B cell (primary cell): ENCODE measurements around the gene C5orf15. TPM values are rescaled to one million over a fixed set of nuclear protein-coding genes. Genes with fewer than 3 reads are reported as not detected.

Experiments
- ATAC-seq: fragments of 200-7000 bp; cut with Tn5 transposase; one replicate; pipeline ENCODE4 v1.10.0; 2021; ENCODE audit warnings: low read depth, mild to moderate bottlenecking, moderate number of reproducible peaks, moderate library complexity
- CTCF ChIA-PET: fragments of 350-600 bp; sonication (Branson Sonifier 250); formaldehyde crosslinking; loops from one replicate; lab custom pipeline; 2021; ENCODE audit warnings: antibody characterized with exemption, inconsistent platforms; lab: Charles Lee
- POLR2A ChIA-PET: fragments of 350-600 bp; sonication (Branson Sonifier 250); formaldehyde crosslinking; loops from one replicate; lab custom pipeline; 2021; ENCODE audit warnings: antibody characterized with exemption; lab: Charles Lee
- DNase-seq: peaks from one replicate; pipeline ENCODE4 v3.0.0; 2013
- H2AFZ ChIP-seq: 2 replicates; pipeline ENCODE4 v1.6.1; 2012; ENCODE audit warnings: mild to moderate bottlenecking, low read depth, low read length; ENCODE audit not compliant: insufficient read depth, poor library complexity, severe bottlenecking
- H3K27ac ChIP-seq, 2 donors: 1 replicate in 1 of 2; 2 replicates in 1 of 2; pipeline ENCODE4 v1.5.1; 2012 to 2013; ENCODE audit warnings: low read length in 2 of 2, mild to moderate bottlenecking in 2 of 2, moderate library complexity in 1 of 2
- H3K27me3 ChIP-seq, 4 experiments: fragments of 200-600 bp in 1 of 4; sonication (generic) in 1 of 4; replicated peaks in 1 of 4; 1 replicate in 2 of 4; 2 replicates in 2 of 4; pipeline versions ENCODE4 v1.6.1 to v1.7.0; 2013 to 2016; ENCODE audit warnings: low read length in 3 of 4, mild to moderate bottlenecking in 2 of 4, mixed read lengths in 1 of 4, moderate library complexity in 1 of 4; ENCODE audit not compliant: insufficient read depth in 4 of 4, control insufficient read depth in 3 of 4; ENCODE audit errors: control extremely low read depth in 1 of 4
- H3K36me3 ChIP-seq, 2 experiments: replicated peaks in 1 of 2; 1 replicate in 1 of 2; 2 replicates in 1 of 2; pipeline versions ENCODE4 v1.6.1 to v1.7.1; 2013; ENCODE audit warnings: low read length in 1 of 2; ENCODE audit not compliant: insufficient read depth in 2 of 2, control insufficient read depth in 1 of 2; ENCODE audit errors: control extremely low read depth in 1 of 2, extremely low read depth in 1 of 2
- H3K4me1 ChIP-seq, 2 donors: fragments of 200-600 bp in 1 of 2; sonication (generic) in 1 of 2; 1 replicate in 1 of 2; 2 replicates in 1 of 2; pipeline versions ENCODE4 v1.5.1 to v1.6.1; 2013 to 2017; ENCODE audit warnings: low read length in 2 of 2; ENCODE audit not compliant: control insufficient read depth in 2 of 2, insufficient read depth in 2 of 2
- H3K4me2 ChIP-seq: replicated peaks from 2 replicates; pipeline ENCODE3; 2012; ENCODE audit warnings: mild to moderate bottlenecking, low read depth, low read length; ENCODE audit not compliant: poor library complexity, severe bottlenecking
- H3K4me3 ChIP-seq, 5 experiments: fragments of 200-600 bp in 1 of 5; sonication (generic) in 1 of 5; 1 replicate in 3 of 5; 2 replicates in 2 of 5; pipeline versions ENCODE4 v1.5.1 to v1.7.0; 2011 to 2016; ENCODE audit warnings: low read length in 4 of 5, mild to moderate bottlenecking in 4 of 5, low read depth in 2 of 5, control low read depth in 1 of 5, moderate library complexity in 1 of 5; ENCODE audit not compliant: insufficient read depth in 1 of 5; ENCODE audit errors: control extremely low read depth in 1 of 5, extremely low read depth in 1 of 5
- H3K79me2 ChIP-seq: fragments of 200-600 bp; sonication (generic); one replicate; pipeline ENCODE4 v1.6.0; 2016; ENCODE audit warnings: low read length; ENCODE audit not compliant: control insufficient read depth, insufficient read depth
- H3K9ac ChIP-seq: fragments of 200-600 bp; sonication (generic); 2 replicates; pipeline ENCODE4 v1.6.1; 2017; ENCODE audit warnings: mild to moderate bottlenecking, low read length, moderate library complexity
- H3K9me3 ChIP-seq, 3 donors: one replicate each; pipeline versions ENCODE4 v1.6.1 to v1.7.1; 2013; ENCODE audit warnings: low read length in 2 of 3; ENCODE audit not compliant: control insufficient read depth in 2 of 3, insufficient read depth in 1 of 3; ENCODE audit errors: control extremely low read depth in 1 of 3
- H4K20me1 ChIP-seq: 2 replicates; pipeline ENCODE4 v1.6.0; 2012; ENCODE audit warnings: mild to moderate bottlenecking, low read length; ENCODE audit not compliant: insufficient read depth, control insufficient read depth, poor library complexity, severe bottlenecking
- H3K27ac Mint-ChIP-seq: one replicate; pipeline ENCODE4 v1.8.0; 2021; ENCODE audit warnings: mixed read lengths
- H3K27me3 Mint-ChIP-seq: one replicate; pipeline ENCODE4 v1.8.0; 2021; ENCODE audit warnings: mixed read lengths
- H3K4me1 Mint-ChIP-seq: one replicate; pipeline ENCODE4 v1.8.0; 2021; ENCODE audit warnings: mixed read lengths
- H3K4me3 Mint-ChIP-seq: one replicate; pipeline ENCODE4 v1.8.0; 2021; ENCODE audit warnings: mixed read lengths
- H3K9me3 Mint-ChIP-seq: one replicate; pipeline ENCODE4 v1.8.0; 2022; ENCODE audit warnings: mixed read lengths; ENCODE audit not compliant: insufficient read depth
- CTCF ChIP-seq: fragments of 200-600 bp; IDR thresholded peaks from one replicate; pipeline ENCODE4 v1.8.0; 2022; ENCODE audit warnings: antibody characterized with exemption, mild to moderate bottlenecking
- EZH2 ChIP-seq: IDR thresholded peaks from 2 replicates; pipeline ENCODE4 v1.6.1; 2012; ENCODE audit warnings: borderline replicate concordance, low read depth, mild to moderate bottlenecking, moderate library complexity, low read length; ENCODE audit not compliant: insufficient read depth, poor library complexity, severe bottlenecking
- WGBS: methylation state at CpG from one replicate; pipeline ENCODE4 v1.1.5; 2013; ENCODE audit warnings: missing lambda C conversion rate; ENCODE audit not compliant: insufficient coverage; 5-methylcytosine and 5-hydroxymethylcytosine counted together
- intact Hi-C: fragments of 100-400 bp; cut with micrococcal nuclease; formaldehyde crosslinking; loops from one replicate; pipeline ENCODE4 v1.10.0; 2022
- polyA plus RNA-seq: library from polyadenylated mRNA; depleted of rRNA; stranded (reverse); fragments of >200 nt; gene quantifications from 2 replicates; pipeline ENCODE4 v1.2.3, GENCODE V29; 2012
- total RNA-seq, 2 donors: library from RNA; stranded (reverse); fragments of 120-200 nt in 1 of 2; gene quantifications; 1 replicate in 1 of 2; 2 replicates in 1 of 2; pipeline versions ENCODE4 v1.2.3 to v1.2.4, GENCODE V29; 2013 to 2022

C5orf15 gene
- total and polyA plus RNA-seq, 2 donors (not counting 1 experiment from before 2014, with no cell fraction given) = 22.7 to 28.2 TPM

GRCh38 chr5:133991171-133991910, 22.9 kb upstream of the C5orf15 start:
- no peak overlapping the region for H3K9ac ChIP-seq
- ChIA-PET CTCF (interaction anchor here (1.2 to 1.5 kb wide), 3 partner anchors 11 to 48 kb away, joined by 4 to 5 read pairs (median 4); no protein-coding TSS in a partner anchor), POLR2A (no interaction called here)
- H3K4me3 Mint-ChIP-seq = no peak overlapping the region
- peaks cover 4 to 43% of the 10 kb centered on the region in 2 experiments for H3K36me3 ChIP-seq
- H3K27me3 Mint-ChIP-seq = no peaks in the 10 kb centered on the region
- no CpG with 5 or more reads among the region's 5 CpGs for WGBS
- no peak overlapping the region for H2AFZ ChIP-seq
- no peak overlapping the region for H3K27ac Mint-ChIP-seq
- intact Hi-C loops = no loop called here
- no peak for TF ChIP-seq CTCF
- ATAC-seq (no peak), DNase-seq (no peak)
- peaks cover 11 to 17% of the 10 kb centered on the region in 2 donors for H3K4me1 ChIP-seq
- peaks cover 42% of the 10 kb centered on the region for H3K4me1 Mint-ChIP-seq
- H4K20me1 ChIP-seq = peaks cover 29% of the 10 kb centered on the region
- no peaks in the 10 kb centered on the region for H3K9me3 ChIP-seq
- H3K4me3 ChIP-seq = no peak overlapping the region
- H3K4me2 ChIP-seq = no peak overlapping the region
- peaks cover 83% of the 10 kb centered on the region for H3K79me2 ChIP-seq
- H3K27me3 ChIP-seq = no peaks in the 10 kb centered on the region
- no peak overlapping the region for H3K27ac ChIP-seq
- H3K9me3 Mint-ChIP-seq = no peaks in the 10 kb centered on the region

DNA sequence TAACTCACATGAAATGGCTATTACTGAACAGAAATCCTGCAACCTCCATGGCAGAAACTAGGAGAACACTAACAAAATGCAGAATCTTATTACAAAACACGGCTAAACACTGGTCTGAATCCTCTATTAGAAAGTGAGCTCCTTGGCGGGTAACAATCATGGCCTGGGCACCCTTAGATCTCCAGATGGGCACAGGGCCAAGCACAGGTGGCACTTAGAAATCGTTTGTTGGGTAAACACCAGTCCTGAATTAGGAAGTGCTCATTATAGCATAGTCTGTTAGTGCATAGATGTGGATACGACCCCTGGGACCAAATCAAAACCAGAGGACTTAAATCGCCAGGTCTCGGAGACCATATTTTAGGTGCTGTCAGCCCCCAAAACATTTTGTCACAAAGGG, 22.0 kb upstream of the C5orf15 start:
- CTCF ChIA-PET = interaction anchor here (1.4 kb wide), 1 partner anchor 10 kb away, joined by 5 read pairs; no protein-coding TSS in a partner anchor
- Mint-ChIP-seq H3K27me3 (no peaks in the 10 kb centered on the region), H3K27ac (no peak overlapping the region), H3K4me1 (peaks cover 42% of the 10 kb centered on the region), H3K4me3 (no peak overlapping the region), H3K9me3 (no peaks in the 10 kb centered on the region)
- ATAC-seq (no peak), DNase-seq (no peak)
- Histone ChIP-seq H3K79me2 (peaks cover 82% of the 10 kb centered on the region), H3K4me3 (no peak overlapping the region), H3K27me3 (no peaks in the 10 kb centered on the region), H3K9me3 (no peaks in the 10 kb centered on the region), H2AFZ (no peak overlapping the region), H3K27ac (no peak overlapping the region), H3K4me2 (no peak overlapping the region), H4K20me1 (peaks cover 19% of the 10 kb centered on the region), H3K9ac (no peak overlapping the region), H3K4me1 (peaks cover 5 to 13% of the 10 kb centered on the region in 2 donors), H3K36me3 (peaks cover 4 to 43% of the 10 kb centered on the region in 2 experiments)
- no peak for TF ChIP-seq CTCF
- TF ChIP-seq EZH2 = no peak
- intact Hi-C loops = no loop called here
- POLR2A ChIA-PET = no interaction called here
- 7% methylated on average over 2 of the region's 6 CpGs for WGBS
